Measurements from ENCODE around the gene BTBD16.

DNA sequence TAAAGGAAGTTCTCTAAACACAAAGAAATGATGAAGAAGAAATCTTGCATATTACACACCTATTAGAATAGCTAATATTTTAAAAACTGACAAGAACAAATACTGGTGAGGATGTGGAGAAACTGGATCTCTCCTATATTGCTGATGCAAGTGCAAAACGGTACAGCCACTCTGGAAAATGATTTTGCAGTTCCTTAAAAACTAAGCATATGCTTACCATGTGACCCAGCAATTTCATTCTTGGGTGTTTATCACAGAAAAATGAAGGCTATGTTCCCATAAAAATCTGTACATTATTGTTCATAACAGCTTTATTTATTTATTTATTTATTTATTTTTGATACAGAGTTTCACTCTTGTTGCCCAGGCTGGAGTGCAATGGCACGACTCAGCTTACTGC is 88.5 kb downstream of the BTBD16 start:
- TF ChIP-seq, protein P1, sequence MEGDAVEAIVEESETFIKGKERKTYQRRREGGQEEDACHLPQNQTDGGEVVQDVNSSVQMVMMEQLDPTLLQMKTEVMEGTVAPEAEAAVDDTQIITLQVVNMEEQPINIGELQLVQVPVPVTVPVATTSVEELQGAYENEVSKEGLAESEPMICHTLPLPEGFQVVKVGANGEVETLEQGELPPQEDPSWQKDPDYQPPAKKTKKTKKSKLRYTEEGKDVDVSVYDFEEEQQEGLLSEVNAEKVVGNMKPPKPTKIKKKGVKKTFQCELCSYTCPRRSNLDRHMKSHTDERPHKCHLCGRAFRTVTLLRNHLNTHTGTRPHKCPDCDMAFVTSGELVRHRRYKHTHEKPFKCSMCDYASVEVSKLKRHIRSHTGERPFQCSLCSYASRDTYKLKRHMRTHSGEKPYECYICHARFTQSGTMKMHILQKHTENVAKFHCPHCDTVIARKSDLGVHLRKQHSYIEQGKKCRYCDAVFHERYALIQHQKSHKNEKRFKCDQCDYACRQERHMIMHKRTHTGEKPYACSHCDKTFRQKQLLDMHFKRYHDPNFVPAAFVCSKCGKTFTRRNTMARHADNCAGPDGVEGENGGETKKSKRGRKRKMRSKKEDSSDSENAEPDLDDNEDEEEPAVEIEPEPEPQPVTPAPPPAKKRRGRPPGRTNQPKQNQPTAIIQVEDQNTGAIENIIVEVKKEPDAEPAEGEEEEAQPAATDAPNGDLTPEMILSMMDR (IDR thresholded peaks at IDR 0.05) = no peak
- TF ChIP-seq POLR2A (IDR thresholded peaks at IDR 0.05) = no peak

Measured in body of pancreas (tissue), 4 donors.